NB4 (cell line): ENCODE results near the gene MEX3D.

Experiments used
- CTCF ChIP-seq: IDR thresholded peaks from one replicate; pipeline ENCODE4 v1.5.1; 2012; ENCODE audit warnings: low read depth, low read length
- MAX ChIP-seq: IDR thresholded peaks from 2 replicates; pipeline ENCODE4 v1.6.1; 2011; ENCODE audit warnings: low read depth, low read length
- POLR2A ChIP-seq: IDR thresholded peaks from 2 replicates; pipeline ENCODE4 v1.6.1; 2011; ENCODE audit warnings: mild to moderate bottlenecking; ENCODE audit not compliant: insufficient read length; ENCODE audit errors: extremely low read depth

- TF ChIP-seq CTCF (no peak), POLR2A (no peak), MAX (no peak)
Observed at GRCh38 chr19:1580382-1580781, 12.3 kb upstream of the MEX3D start.
